ENCODE results near the gene FOCAD.

The FOCAD gene

DNA sequence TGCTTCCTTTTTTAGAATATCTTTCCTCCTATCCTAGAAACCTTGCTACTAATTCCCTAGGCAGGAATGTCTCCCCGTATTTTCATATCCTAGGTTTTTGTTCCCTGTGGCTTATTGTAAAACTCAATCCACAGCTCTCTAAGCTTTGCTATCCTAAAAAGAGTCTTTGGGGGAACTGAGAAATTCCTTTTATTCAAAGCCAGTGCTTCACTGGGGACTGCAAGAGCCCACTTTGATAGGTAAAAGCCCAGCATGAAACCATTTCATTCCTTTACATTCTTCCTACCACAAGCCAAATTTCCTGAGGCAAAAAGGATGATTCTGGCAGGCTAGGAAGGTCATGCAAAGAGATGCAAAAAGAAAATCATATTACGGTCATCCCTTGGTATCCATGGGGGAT is 353.2 kb downstream of the FOCAD start:
- DNase-seq (ENCODE audit: low read depth), result no peak
- TF ChIP-seq, protein P1, sequence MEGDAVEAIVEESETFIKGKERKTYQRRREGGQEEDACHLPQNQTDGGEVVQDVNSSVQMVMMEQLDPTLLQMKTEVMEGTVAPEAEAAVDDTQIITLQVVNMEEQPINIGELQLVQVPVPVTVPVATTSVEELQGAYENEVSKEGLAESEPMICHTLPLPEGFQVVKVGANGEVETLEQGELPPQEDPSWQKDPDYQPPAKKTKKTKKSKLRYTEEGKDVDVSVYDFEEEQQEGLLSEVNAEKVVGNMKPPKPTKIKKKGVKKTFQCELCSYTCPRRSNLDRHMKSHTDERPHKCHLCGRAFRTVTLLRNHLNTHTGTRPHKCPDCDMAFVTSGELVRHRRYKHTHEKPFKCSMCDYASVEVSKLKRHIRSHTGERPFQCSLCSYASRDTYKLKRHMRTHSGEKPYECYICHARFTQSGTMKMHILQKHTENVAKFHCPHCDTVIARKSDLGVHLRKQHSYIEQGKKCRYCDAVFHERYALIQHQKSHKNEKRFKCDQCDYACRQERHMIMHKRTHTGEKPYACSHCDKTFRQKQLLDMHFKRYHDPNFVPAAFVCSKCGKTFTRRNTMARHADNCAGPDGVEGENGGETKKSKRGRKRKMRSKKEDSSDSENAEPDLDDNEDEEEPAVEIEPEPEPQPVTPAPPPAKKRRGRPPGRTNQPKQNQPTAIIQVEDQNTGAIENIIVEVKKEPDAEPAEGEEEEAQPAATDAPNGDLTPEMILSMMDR (conservative IDR thresholded peaks at IDR 0.05; ENCODE audit: low read length), result no peak
- H3K4me3 ChIP-seq (ENCODE audit: low read length), result no peak overlapping the region

GRCh38 chr9:21039302-21039701 is 355.2 kb downstream of the FOCAD start:
- TF ChIP-seq, protein P1 (conservative IDR thresholded peaks at IDR 0.05; ENCODE audit: low read length), result no peak
- no peak for DNase-seq (ENCODE audit: low read depth)
- no peak overlapping the region for H3K4me3 ChIP-seq (ENCODE audit: low read length)

DNA sequence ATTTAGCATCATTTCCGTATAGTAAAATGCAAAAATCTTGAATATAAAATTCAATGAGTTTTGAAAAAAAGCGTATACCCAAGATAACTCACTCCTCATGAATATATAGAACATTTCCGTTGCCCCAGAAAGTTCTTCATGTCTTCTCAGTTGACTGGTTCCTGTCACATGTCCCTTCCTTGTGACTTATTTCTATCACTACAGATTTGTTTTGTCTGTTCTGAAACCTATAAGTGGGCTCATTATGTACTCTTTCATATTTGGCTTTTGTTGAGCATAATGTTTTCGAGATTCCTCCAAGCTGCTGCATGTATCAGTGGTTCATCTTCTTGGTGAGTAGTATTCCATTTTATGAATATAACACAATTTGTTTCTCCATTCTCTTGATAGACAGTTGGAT is 358.4 kb downstream of the FOCAD start:
- DNase-seq (ENCODE audit: low read depth), result no peak
- no peak overlapping the region for H3K4me3 ChIP-seq (ENCODE audit: low read length)
- TF ChIP-seq, protein P1 (conservative IDR thresholded peaks at IDR 0.05; ENCODE audit: low read length), result no peak

GRCh38 chr9:21043841-21044240 is 359.8 kb downstream of the FOCAD start:
- DNase-seq (ENCODE audit: low read depth), result no peak
- H3K4me3 ChIP-seq (ENCODE audit: low read length), result no peak overlapping the region
- TF ChIP-seq, protein P1 (conservative IDR thresholded peaks at IDR 0.05; ENCODE audit: low read length), result no peak
